Stimulated activated CD8-positive, alpha-beta memory T cell treated with anti-CD3 and anti-CD28 coated beads, Interleukin-12 subunit alpha, Interleukin-12 subunit beta, amount 100 ng/mL, for 24 hours (primary cell): Measurements from ENCODE around the gene SYNE1.

Experiments used
- DNase-seq: peaks from one replicate; pipeline ENCODE4 v3.0.0-alpha.2; 2020; ENCODE audit errors: extremely low read depth

The SYNE1 gene

GRCh38 chr6:152277826-152278329, 359.3 kb downstream of the SYNE1 start:
- DNase-seq, result no peak

GRCh38 chr6:152273638-152274037, 363.5 kb downstream of the SYNE1 start:
- no peak for DNase-seq

GRCh38 chr6:152273002-152273401, 364.2 kb downstream of the SYNE1 start:
- no peak for DNase-seq

GRCh38 chr6:152272486-152272885, 364.7 kb downstream of the SYNE1 start:
- DNase-seq, result no peak

GRCh38 chr6:152271776-152272464, 365.2 kb downstream of the SYNE1 start:
- no peak for DNase-seq

- no peak for DNase-seq
Observed at GRCh38 chr6:152270301-152270925, 366.7 kb downstream of the SYNE1 start.

- DNase-seq, result no peak
Observed at GRCh38 chr6:152268846-152269442, 368.2 kb downstream of the SYNE1 start.

GRCh38 chr6:152267967-152268845, 369.0 kb downstream of the SYNE1 start:
- DNase-seq, result no peak

- no peak for DNase-seq
Observed at GRCh38 chr6:152265651-152266050, 371.5 kb downstream of the SYNE1 start.

- no peak for DNase-seq
Observed at GRCh38 chr6:152263582-152263981, 373.6 kb downstream of the SYNE1 start.

GRCh38 chr6:152261179-152261578, 376.0 kb downstream of the SYNE1 start:
- DNase-seq, result no peak

- DNase-seq, result no peak
Observed at GRCh38 chr6:152259234-152259633, 377.9 kb downstream of the SYNE1 start.

- no peak for DNase-seq
Observed at GRCh38 chr6:152257581-152257980, 379.6 kb downstream of the SYNE1 start.

- no peak for DNase-seq
Observed at GRCh38 chr6:152250127-152250526, 387.0 kb downstream of the SYNE1 start.

GRCh38 chr6:152248980-152249379, 388.2 kb downstream of the SYNE1 start:
- DNase-seq, result no peak

GRCh38 chr6:152246554-152247337, 390.4 kb downstream of the SYNE1 start:
- no peak for DNase-seq

- no peak for DNase-seq
Observed at GRCh38 chr6:152244998-152245630, 392.0 kb downstream of the SYNE1 start.

- DNase-seq, result no peak
Observed at GRCh38 chr6:152241013-152241766, 396.0 kb downstream of the SYNE1 start.

- no peak for DNase-seq
Observed at GRCh38 chr6:152240436-152240835, 396.7 kb downstream of the SYNE1 start.
